CD4-positive, alpha-beta T cell treated with Interferon gamma for 1 hour (primary cell): ENCODE results near the gene CTSH.
"Not testable (repeated sequence)": the region's sequence is repeated elsewhere in the genome, so short reads cannot be mapped to it uniquely, and the experiment has no call there.

Source experiments
- DNase-seq: peaks from one replicate; pipeline ENCODE4 v3.0.0-alpha.2; 2020

The CTSH gene

DNA sequence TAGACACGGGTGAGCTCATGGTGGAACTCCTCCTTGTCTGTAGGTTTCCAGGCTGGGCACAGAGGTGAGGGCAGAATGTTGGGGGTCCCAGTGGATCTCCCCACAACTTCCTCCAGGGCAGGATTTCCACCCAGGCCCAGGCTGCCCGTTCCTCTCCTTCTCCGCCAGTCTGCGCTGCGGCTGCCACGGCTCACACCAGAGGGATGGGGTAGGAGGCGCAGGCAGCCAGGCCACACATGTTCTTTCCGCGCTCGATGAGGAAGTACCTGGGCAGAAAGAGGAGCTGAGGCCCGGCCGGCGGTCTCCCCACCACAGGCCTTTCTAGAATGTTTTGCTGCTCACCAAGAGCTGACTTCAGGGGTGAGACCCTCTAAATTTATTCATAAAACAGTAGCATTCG lies 22.9 kb downstream of the CTSH start:
- no peak for DNase-seq

DNA sequence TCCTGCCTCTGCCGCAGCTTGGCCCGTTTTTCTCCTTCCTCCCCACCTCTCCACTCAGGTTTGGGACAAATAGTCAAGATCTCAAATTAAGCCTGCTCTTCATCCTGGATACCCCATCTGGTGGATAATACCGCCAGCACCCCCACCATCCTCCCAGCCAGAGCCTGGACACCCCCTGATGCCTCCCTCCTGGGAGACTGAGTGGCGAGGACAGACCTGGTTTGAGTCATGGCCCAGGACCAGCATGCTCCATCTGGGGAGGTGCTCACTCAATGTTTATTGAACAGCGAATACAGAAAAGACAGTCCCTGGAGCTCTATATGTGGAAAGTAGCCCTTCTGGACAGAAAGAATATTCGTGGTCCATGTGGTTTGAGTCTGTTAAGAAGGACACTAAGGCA lies 23.3 kb downstream of the CTSH start:
- DNase-seq: no peak

DNA sequence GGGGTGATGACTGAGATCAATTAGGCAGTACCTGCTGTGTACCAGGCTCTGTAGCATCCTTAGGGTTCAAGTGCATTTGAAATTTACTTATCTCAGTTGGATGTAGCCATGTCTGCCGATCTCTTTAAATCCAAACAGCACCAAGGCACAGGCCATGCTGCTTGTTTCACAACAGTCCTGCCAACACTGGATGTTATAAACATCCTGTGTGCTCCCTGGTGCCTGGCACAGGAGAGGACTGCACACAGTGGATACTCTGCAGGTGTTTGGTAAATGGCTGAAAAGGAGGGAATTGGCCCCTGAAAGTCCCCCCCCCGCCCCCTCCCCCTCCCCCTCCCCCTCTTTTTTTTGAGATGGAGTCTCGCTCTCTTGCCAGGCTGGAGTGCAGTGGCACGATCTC lies 27.0 kb downstream of the CTSH start:
- no peak for DNase-seq

DNA sequence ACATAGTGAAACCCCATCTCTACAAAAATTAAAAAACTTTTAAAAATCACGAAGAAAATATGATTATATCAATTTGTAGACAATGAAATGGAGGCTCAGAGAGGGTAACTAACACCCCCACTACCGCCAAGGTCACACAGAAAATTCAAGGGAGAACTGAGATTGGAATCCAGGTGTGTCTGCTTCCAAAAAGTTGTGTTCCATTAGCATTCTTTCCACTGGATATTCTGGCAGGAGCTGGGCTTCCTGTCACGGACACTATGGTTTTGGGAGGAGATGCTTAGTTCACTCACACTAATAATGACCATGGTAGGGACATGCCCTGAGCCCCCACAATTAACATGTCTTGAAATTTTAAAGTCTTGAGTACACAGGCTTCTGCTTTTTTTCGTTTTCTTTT lies 28.8 kb downstream of the CTSH start:
- no peak for DNase-seq

DNA sequence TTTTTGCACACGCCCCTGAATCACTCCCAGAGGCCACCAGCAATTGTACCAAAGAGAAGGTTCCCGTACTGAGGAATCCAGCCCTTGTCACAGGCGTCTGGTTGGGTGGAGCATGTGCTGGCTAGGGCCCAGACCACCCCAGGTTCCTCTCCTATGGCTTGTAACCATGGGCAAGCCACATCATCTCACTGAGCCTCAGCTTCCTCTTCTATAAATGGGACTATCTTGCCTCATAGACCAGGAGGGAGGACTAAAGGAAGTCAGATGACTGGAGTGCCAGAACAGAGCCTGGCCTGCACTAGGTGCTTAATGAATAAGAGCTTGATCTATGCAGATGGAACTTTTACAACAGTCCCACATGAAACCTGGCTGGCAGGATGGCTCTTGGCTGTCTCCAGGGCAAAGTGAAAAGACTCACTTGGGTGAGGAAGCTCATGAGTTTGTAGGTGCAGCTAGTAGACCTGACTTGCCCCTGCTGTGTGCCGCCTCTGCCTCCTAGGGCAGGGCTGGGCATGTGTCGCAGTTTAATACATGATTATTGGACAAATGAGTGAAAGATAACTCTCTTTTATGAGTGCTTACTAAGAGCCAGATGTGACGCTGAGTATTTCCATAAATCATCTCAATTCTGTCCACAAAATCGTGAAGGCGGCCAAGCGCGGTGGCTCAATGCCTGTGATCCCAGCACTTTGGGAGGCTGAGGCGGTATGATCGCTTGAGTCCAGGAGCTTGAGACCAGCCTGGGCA lies 29.3 kb downstream of the CTSH start:
- peak; percentile 50 for DNase-seq

DNA sequence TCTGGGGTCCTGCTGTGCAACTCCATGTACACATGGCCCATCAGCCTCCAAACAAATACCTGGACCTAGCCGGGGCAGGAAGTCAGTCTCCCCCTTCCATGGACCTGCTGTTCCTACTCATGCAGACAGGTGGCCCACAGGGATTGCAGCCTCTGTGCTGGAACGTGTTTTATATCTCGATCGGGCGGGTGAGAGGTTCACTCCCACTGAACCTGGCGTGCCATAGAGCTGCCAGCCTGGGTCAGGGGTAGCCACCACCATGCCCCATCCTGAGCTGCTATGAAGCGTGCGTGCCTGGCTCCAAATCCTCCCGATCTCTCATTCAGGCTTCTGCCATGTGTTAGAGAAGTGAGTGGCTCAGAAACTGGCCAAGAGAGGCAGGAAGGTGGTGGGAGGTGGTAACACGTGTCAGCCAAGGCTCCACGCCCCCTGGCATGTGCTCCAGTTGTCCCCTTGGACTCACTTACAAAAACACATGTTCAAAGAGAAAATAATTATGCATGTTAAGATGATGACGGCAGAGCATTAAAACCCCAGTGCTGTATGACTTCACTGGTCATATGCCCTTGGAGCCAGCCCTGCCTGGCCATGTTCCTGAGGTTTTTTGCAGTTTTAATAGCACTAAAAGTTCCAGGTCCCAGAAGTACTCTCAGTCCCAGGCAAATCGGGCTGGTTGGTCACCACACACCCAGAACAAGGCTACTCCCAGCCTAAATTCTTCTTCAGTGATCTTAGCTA lies 30.6 kb downstream of the CTSH start:
- DNase-seq: no peak

DNA sequence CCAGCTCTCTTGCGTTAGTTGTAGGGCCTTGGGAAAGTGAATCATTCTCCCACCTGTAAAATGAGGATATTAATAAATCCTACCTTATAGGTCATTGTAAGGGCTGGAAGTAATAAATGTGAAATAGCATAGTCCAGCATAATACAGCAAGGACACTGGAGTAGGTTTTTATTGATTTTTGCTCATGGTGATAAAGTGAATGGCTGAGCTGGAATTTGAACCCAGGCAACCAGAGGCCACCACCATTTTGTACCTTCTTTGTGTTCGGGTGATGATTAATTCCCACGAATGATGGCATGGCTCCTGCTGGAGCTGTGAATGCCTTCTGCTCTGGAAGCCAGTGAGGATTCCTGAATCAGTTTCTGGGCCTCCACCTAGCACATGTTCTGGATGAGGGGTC lies 31.8 kb downstream of the CTSH start:
- no peak for DNase-seq

DNA sequence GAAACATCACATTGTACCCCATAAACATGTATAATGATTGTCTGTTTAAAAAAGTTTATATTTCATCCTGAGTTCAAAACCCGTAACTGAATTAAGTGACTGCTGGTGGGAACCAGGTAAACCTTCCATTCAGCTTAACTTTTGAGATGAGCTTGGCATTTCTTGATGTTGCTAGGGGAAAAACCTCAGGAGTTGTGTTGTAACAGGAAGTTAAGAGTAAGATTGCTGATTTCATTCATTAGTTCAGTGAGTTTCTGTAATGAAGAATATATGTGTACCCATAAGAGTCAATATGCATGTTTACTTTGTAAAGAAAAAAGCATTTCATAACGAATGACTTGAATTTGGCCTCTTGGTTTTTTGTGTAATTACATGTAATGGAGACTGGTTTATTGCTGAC lies 32.5 kb downstream of the CTSH start:
- DNase-seq: no peak

DNA sequence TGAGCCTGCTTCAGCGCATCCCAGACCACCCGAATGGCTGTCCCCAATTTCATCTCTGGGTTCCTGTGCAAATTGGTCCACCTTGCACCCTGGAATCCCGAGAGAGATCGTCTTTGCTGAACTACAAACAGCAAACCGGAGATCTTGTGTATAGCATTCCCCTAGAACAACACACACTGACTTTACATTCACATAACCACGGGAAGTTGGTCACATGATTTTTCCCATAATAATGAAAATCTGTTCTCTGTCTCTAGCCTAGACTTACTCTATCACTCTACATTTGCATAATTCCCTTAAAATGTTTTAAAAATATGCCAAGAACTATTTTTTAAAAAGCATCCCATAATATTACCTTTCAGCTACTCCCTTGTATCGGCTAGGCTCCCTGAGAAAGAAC lies 34.6 kb downstream of the CTSH start:
- no peak for DNase-seq

DNA sequence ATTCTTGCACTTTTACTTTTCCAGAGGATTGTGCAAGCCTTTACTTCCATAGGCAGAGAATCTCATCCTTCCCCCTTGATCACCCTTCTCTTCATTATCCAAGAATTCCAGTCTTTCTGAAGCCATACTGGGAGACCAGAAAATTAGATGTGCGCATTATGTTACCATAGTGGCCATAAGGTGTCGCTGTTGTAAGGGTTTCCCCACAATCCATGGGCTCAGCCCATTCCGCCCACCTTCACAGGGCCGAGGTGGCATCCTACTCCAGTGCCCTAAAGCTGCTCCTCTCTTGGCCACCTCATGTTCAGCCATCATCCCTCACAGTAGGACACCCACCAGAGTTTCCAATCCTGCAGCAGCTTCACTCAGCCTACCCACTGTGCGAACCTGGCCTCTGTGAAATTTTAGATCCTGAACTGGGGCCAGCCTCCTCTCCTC lies 35.0 kb downstream of the CTSH start:
- DNase-seq: peak; percentile 24

DNA sequence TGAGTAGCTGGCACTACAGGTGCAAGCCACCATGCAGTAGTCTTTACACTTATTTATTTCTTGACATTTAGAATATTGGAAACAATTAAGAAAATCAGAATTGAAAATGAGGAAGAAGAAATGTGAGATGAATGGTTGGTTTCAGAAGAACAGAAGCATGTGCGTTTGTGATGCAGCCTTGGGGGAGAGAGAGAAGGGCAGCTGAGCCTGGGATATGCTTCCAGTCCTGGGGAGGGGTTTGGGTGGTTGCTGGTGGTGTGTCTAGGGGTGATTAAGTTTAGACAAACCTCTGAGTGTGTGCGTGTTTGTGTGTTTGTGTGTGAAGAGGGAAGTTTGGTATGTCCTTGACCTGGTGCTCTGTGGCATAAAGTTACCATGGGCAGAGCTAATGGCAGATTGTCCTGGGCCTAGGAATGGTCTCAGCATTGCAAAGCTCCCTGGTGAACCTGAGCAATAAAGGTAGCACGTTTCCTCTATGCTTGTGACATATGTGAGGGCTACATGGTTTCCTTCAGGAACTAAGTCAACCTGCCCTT lies 35.6 kb downstream of the CTSH start:
- DNase-seq: no peak

DNA sequence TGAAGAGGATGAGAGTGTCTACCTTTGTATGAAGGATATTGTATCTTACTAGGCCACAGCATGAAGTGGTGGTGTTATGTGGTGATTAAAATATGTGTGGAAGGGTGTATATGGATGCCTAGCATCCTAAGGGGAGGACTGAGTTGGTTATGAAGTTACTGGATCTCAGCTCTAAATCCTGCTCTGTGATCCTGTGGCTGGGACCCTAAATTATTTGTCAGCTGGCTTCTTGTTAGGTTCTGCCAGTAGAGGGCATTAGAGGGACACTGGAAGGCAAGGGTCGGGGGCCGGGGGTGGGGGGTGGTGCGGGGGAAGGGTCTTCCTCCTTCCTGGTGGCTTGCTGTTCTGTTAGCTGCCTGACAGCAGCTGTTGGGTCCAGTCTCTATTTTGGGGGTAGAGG lies 37.3 kb downstream of the CTSH start:
- DNase-seq: no peak

DNA sequence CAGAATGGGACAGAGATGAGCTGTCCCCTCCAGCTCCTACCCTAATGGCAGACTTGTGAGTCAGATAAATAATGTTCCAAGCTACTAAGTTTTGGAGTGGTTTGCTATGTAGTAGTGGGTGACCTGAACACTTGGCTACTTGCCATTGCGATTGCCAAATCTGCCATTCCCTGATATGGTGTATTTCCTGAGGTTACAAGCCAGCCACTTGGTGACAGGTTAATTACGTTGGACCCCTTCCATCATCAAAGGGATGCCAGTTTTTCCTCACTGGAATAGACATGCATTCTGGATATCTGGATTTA lies 38.6 kb downstream of the CTSH start:
- DNase-seq: no peak

DNA sequence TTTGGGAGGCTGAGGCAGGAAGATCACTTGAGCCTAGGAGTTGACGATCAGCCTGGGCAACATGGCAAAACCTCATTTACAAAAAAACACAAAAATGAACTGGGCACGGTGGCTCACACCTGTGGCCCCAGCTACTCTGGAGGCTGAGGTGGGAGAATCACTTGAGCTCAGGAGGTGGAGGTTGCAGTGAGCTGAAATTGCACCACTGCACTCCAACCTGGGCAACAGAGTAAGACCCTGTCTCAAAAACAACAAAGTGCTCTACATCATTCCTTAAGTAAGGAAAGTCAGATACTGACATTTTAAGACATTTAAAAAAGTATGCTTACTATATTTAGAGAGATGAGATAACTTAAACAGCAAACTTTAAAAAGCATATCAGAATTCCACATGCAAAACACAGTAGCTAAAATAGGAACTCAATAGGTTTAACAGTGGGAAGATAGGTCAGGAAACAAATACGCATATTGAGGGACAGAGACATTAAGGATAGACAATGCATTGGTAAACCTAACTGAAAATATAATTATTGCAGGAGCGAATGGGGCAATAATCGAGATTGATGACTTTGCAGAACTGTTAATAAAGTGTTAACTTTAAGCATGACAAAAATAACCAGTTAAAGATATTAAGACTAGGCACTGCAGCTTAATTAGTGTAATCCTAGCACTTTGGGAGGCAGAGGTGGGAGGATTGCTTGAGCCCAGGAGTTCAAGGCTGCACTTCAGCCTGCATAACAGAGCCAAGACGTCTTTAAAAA lies 40.1 kb downstream of the CTSH start:
- no peak for DNase-seq

DNA sequence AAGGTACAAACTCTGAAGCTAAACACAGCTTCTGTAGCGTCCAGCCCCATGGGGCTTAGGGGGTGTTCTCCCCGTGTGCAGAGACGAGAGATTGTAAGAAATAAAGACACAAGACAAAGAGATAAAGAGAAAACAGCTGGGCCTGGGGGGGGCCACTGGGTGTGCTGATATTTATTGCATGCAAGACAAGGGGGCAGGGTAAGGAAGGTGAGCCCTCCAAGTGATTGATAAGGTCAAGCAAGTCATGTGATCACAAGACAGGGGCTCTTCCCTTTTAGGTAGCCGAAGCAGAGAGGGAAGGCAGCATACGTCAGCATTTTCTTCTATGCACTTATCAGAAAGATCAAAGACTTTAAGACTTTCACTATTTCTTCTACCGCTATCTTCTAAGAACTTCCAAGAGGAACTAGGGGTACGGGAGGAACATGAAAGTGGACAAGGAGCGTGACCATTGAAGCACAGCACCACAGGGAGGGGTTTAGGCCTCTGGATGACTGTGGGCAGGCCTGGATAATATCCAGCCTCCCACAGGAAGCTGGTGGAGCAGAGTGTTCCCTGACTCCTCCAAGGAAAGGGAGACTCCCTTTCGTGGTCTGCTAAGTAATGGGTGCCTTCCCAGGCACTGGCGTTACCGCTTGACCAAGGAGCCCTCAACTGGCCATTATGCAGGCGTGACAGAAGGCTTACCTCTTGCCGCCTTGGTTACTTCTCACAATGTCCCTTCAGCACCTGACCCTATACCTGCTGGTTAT lies 42.4 kb downstream of the CTSH start:
- not testable (repeated sequence) for DNase-seq

DNA sequence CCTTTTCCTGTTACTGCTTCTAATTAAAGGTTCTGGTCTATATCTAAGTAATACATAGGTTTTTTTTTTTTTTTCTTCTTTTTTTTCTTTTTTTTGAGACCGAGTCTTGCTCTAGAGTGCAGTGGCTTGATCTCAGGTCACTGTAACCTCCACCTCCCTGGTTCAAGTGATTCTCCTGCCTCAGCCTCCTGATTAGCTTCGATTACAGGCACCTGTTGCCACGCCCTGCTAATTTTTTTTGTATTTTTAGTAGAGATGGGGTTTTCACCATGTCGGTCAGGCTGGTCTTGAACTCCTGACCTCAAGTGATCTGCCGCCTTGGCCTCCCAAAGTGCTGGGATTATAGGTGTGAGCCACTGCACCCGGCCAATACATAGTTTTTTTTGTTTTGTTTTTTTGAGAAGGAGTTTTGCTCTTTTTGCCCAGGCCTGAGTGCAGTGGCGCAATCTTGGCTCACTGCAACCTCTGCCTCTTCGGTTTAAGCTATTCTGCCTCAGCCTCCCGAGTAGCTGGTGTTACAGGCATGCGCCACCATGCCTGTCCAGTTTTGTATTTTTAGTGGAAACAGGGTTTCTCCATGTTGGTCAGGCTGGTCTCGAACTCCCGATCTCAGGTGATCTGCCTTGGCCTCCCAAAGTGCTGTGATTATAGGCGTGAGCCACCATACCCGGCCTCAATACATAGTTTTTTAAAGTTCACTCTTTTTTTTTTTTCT lies 43.9 kb downstream of the CTSH start:
- not testable (repeated sequence) for DNase-seq

DNA sequence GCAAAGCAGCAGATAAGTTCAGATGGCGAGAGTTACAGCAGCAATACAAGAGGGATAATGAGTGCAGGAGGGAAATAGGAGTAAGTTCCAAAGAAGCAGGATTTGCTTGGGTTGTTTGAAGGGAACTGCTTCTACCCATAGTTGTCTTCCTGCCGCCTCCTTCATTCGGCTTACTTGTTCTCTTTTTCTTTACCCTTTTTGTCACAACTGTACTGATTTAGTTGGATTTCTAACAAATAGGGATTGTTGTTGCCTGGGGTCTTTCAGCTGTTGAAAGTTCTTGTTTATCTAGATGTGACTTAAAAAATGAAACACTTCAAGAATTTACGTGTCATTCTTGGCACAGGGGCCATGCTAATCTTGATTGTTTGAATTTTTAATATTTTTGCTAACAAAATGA lies 46.3 kb downstream of the CTSH start:
- DNase-seq: no peak

DNA sequence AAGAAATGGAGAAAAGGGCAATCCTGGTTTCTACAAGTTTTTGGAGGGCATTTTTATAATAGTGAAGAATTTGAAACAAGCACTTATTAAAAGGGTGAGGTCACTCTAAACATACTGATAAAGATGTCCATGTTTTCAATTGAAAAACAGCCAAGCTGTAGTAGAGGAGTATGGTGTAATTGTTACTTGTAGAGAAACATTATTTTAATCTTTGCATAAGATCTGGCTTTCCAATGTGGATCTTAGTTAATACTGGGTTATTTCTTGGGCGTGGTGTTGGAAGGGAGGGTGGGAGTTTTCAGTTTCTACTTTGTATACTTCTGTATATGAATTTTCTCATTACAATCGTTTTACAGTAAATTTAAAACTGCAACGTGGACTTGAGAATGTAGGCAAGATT lies 49.4 kb downstream of the CTSH start:
- DNase-seq: no peak

DNA sequence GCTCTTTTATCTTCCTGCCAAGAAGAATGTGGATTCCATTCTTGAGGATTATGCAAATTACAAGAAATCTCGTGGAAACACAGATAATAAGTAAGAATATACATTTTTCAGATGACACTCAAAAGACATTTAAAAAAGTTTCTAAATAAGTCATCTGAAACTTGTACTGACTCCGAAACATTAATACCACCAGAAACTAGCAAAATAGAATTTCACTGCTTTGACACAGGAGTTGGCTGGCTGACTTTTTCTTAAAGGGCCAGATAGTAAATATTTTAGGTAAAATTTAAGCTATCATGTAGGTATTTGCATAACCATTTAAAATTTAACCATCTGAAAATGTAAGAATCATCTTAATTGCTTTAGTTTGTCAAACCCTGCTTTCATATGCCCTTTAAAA lies 51.3 kb downstream of the CTSH start:
- DNase-seq: no peak

DNA sequence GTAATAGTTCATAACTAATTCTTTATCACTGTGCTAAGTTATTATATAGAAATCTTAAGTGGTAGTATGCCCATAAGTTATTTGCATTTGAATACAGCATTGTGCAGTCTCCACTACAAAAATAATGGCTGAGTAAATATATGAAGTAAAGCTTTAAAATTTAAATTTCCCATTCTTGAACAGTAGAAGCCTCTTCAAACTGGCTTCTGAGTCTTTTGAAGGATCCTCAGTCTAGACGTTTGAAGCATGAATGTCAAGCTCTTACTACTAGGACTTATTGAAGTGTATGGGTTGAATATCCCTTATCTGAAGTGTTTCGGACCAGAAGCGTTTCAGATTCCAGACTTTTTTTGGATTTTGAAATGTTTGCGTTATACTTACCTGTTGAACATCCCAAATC lies 55.8 kb downstream of the CTSH start:
- no peak for DNase-seq

DNA sequence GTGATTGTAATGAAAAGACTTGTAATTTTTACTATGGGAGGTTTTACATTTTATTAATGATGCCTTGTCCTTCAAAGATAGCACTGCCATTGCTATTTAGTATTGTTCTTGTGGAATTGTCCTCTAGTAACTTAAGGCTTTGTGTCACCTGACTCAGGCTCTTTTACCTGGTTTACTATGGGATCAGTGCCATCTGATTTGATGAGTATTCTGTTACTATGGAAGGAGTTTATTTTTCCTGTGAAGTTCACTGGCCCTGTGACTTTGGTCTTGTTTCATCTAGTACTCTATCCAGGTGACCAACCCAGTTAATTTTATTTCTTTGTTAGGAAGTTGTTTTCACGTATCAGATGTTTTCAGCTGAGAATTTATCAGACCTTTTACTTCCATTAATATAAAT lies 63.2 kb downstream of the CTSH start:
- no peak for DNase-seq

DNA sequence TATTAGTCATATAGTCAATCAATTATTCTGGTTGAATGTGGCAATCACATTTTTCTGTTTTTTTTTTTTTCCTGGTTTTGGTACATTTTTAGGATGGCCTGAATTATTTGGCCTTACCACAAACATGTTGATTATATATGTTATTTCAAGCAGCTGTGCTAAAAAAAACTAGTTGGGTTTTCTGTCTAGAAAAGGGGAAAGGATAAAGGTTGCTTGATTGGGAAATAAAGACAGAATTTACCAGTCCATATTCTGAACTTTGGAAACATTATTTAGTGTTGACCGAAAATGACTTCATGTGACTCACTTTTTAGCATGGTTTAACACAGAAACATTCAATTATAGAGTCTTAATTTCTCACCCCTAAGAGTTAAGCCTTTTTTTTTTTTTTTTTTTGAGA lies 64.0 kb downstream of the CTSH start:
- DNase-seq: no peak

DNA sequence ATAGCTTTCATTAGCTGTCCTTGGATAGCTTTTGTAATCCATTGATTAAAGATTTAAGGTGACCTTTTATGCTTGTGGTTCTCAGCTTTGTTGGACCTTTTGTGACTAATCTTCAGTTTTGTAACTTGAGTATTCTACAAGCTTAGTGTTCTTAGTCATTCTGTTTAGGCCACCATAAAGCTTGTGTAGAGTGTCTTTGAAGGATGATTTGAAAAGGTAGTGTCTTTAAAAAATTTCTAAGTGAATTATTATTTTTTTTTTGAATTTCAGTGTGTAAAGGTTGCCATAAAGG lies 64.7 kb downstream of the CTSH start:
- DNase-seq: no peak
